PC-3 (cell line): Measurements from ENCODE around the gene ACTN4. TPM values are rescaled to one million over a fixed set of nuclear protein-coding genes. Genes with fewer than 3 reads are reported as not detected.

Experiments
- ATAC-seq: fragments of 200-7000 bp; cut with Tn5 transposase; 2 replicates; pipeline ENCODE4 v1.9.1; 2020; ENCODE audit warnings: mild to moderate bottlenecking, moderate library complexity
- BruUV-seq: library from RNA; stranded (reverse); fragments of 400-500 nt; replicated peaks from 2 replicates; lab custom pipeline; 2021; lab: Mats Ljungman, UMichigan
- CTCF ChIA-PET: fragments of 300-600 bp; sonication (Branson Sonifier 250); formaldehyde crosslinking; loops from one replicate; lab custom pipeline; 2022; ENCODE audit warnings: antibody characterized with exemption; lab: Charles Lee
- POLR2A ChIA-PET: fragments of 300-600 bp; sonication (Branson Sonifier 250); formaldehyde crosslinking; loops from one replicate; lab custom pipeline; 2022; ENCODE audit warnings: antibody characterized with exemption; ENCODE audit not compliant: unreplicated experiment; lab: Charles Lee
- DNase-seq: peaks from one replicate; pipeline ENCODE4 v3.0.0-alpha.2; 2015
- H2AFZ ChIP-seq: fragments of 300-600 bp; sonication (generic); 2 replicates; pipeline ENCODE4 v1.6.0; 2016; ENCODE audit warnings: antibody characterized with exemption, low read length
- H3F3A ChIP-seq: fragments of 300-600 bp; sonication (generic); one replicate; pipeline ENCODE4 v1.6.0; 2017; ENCODE audit warnings: antibody characterized with exemption, low read length, control low read depth, mild to moderate bottlenecking; ENCODE audit not compliant: unreplicated experiment
- H3K27ac ChIP-seq: fragments of 300-600 bp; sonication (generic); 2 replicates; pipeline ENCODE4 v1.5.1; 2016; ENCODE audit warnings: mild to moderate bottlenecking, low read length
- H3K27me3 ChIP-seq: fragments of 300-600 bp; sonication (generic); 2 replicates; pipeline ENCODE4 v1.6.1; 2016; ENCODE audit warnings: low read length, mixed read lengths
- H3K36me3 ChIP-seq: fragments of 300-600 bp; sonication (generic); 2 replicates; pipeline ENCODE4 v1.6.1; 2016; ENCODE audit warnings: low read depth, mixed run types, low read length, mixed read lengths
- H3K4me1 ChIP-seq: fragments of 300-600 bp; sonication (generic); 2 replicates; pipeline ENCODE4 v1.5.1; 2016; ENCODE audit warnings: low read length; ENCODE audit not compliant: insufficient read depth
- H3K4me2 ChIP-seq: fragments of 300-600 bp; sonication (generic); 2 replicates; pipeline ENCODE4 v1.6.0; 2016; ENCODE audit warnings: low read length
- H3K4me3 ChIP-seq: fragments of 300-600 bp; sonication (generic); 2 replicates; pipeline ENCODE4 v1.5.1; 2016; ENCODE audit warnings: mild to moderate bottlenecking, low read length, mixed read lengths
- H3K79me2 ChIP-seq: fragments of 300-600 bp; sonication (generic); 2 replicates; pipeline ENCODE4 v1.6.1; 2017; ENCODE audit warnings: low read length, mixed read lengths
- H3K9ac ChIP-seq: fragments of 300-600 bp; sonication (generic); 2 replicates; pipeline ENCODE4 v1.6.0; 2016; ENCODE audit warnings: mild to moderate bottlenecking, low read length
- H3K9me2 ChIP-seq: fragments of 300-600 bp; sonication (generic); replicated peaks from 2 replicates; pipeline ENCODE4 v1.6.1; 2016; ENCODE audit warnings: mixed run types, low read length, mixed read lengths
- H3K9me3 ChIP-seq: fragments of 300-600 bp; sonication (generic); 2 replicates; pipeline ENCODE4 v1.6.1; 2016; ENCODE audit warnings: low read length, mixed read lengths
- H4K20me1 ChIP-seq: fragments of 300-600 bp; sonication (generic); 2 replicates; pipeline ENCODE4 v1.6.1; 2016; ENCODE audit warnings: low read length, mixed read lengths
- CTCF ChIP-seq: fragments of 300-600 bp; sonication (generic); conservative IDR thresholded peaks from 2 replicates; pipeline ENCODE4 v1.5.1; 2017; ENCODE audit warnings: antibody characterized with exemption, low read depth, mild to moderate bottlenecking, low read length
- EZH2 ChIP-seq: fragments of 300-600 bp; sonication (generic); IDR thresholded peaks from one replicate; pipeline ENCODE4 v1.6.1; 2017; ENCODE audit warnings: antibody characterized with exemption, mild to moderate bottlenecking, low read length; ENCODE audit not compliant: unreplicated experiment
- EZH2phosphoT487 ChIP-seq: fragments of 300-600 bp; sonication (generic); IDR thresholded peaks from 2 replicates; pipeline ENCODE4 v1.6.1; 2018; ENCODE audit warnings: mild to moderate bottlenecking, antibody characterized with exemption, low read length, borderline replicate concordance
- intact Hi-C: fragments of 100-400 bp; cut with micrococcal nuclease; formaldehyde crosslinking; loops from 2 replicates; pipeline ENCODE4 v1.9.0; 2023
- total RNA-seq: library from RNA; depleted of rRNA; stranded (reverse); fragments of >200 nt; gene quantifications from 2 replicates; pipeline ENCODE4 v1.2.3, GENCODE V29; 2014

The ACTN4 gene
- total RNA-seq, 1 experiment from 2014 or later: 397 TPM

- Histone ChIP-seq H3K79me2 (peaks cover 85% of the 10 kb centered on the region), H3K9me2 (no peaks in the 10 kb centered on the region), H4K20me1 (peaks cover 2% of the 10 kb centered on the region; the same call in 1 of the 2 replicates), H3K4me1 (peaks cover 56% of the 10 kb centered on the region), H3K9me3 (no peaks in the 10 kb centered on the region), H3K27me3 (no peaks in the 10 kb centered on the region), H3K4me2 (peak overlapping the region; percentile 55), H3K36me3 (peaks cover 51% of the 10 kb centered on the region), H2AFZ (no peak overlapping the region), H3K4me3 (no peak overlapping the region), H3F3A (peaks cover 6% of the 10 kb centered on the region), H3K27ac (peak overlapping the region; percentile 100), H3K9ac (peak overlapping the region; percentile 98)
- ATAC-seq (no peak), DNase-seq (no peak)
- no TSS peak for BruUV-seq
- intact Hi-C loops: loop anchor here (5.0 kb wide), 1 partner anchor 35 kb away; the partner anchor contains the start of gene ACTN4
- ChIA-PET CTCF (no interaction called here), POLR2A (interaction anchor here (0.8 to 1.4 kb wide), 2 partner anchors 35 to 42 kb away, joined by 3 to 13 read pairs; partner anchors contain the start of gene ACTN4)
- TF ChIP-seq EZH2: no peak
- no peak for TF ChIP-seq EZH2phosphoT487
- TF ChIP-seq CTCF: no peak
Measured at GRCh38 chr19:38682195-38682867, 34.9 kb downstream of the ACTN4 start.

- Histone ChIP-seq H3K4me3 (0 out of 2 replicates have a peak overlapping the region, but pooled peaks have one; percentile 1), H3K9me2 (no peaks in the 10 kb centered on the region), H3K36me3 (peaks cover 52% of the 10 kb centered on the region), H3K4me1 (peaks cover 62% of the 10 kb centered on the region), H3K27me3 (no peaks in the 10 kb centered on the region), H3K4me2 (peak overlapping the region; percentile 55), H2AFZ (no peak overlapping the region), H3K9me3 (no peaks in the 10 kb centered on the region), H3F3A (peaks cover 6% of the 10 kb centered on the region), H3K9ac (peak overlapping the region; percentile 98), H4K20me1 (no peaks in the 10 kb centered on the region), H3K27ac (peak overlapping the region; percentile 100), H3K79me2 (peaks cover 85% of the 10 kb centered on the region)
- POLR2A ChIA-PET: interaction anchor here (0.8 to 1.4 kb wide), 3 partner anchors 33 to 41 kb away, joined by 3 to 13 read pairs (median 3); partner anchors contain the start of gene ACTN4
- DNase-seq (no peak), ATAC-seq (peak; percentile 23)
- CTCF ChIA-PET: no interaction called here
- BruUV-seq: TSS peak; percentile 86
- intact Hi-C loops: loop anchor here (1.0 to 5.0 kb wide), 2 partner anchors 17 to 36 kb away; partner anchors contain the start of gene ACTN4
- TF ChIP-seq CTCF (no peak), EZH2phosphoT487 (no peak), EZH2 (no peak)
Measured at GRCh38 chr19:38682872-38683392, 35.5 kb downstream of the ACTN4 start.
